ENCODE data around the gene ARHGAP6.

DNA sequence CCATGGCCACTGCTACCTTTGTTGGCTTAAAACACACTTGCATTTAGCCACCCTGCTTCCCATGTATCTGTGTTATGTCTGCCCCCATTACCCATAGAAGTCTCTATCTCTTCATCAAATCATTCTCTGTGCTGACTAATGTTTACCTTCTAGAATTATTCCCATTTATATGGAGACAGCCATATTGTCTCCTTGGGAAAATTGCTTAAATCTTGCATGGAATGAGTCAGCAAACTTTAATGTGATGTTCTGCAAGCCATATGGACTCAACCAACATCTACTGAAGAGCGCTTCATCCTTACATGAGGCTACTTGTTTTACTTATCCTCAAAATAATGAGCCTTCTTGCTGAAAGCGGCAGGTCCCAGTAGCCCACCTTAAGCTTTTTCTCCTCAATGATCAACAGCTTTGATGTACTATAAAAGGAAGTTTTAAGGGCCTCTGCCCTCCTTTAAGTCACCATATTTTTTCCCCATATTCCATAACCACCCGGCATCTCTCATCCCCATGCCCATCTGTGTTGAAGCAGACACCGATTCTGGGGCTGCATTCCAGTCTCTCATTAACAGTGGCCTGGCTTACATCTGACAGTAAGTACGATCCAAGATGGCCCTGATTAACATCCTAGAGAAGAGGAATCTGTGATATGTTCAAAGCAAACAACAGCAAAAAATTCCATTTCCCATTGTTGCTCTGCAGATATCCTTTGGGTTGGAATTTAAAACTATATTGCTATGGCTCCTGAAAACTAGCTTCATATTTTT, 130.4 kb downstream of the ARHGAP6 start:
- no peak for TF ChIP-seq KDM1A (IDR thresholded peaks at IDR 0.05; ENCODE audit: low read depth)
- TF ChIP-seq, protein P1, sequence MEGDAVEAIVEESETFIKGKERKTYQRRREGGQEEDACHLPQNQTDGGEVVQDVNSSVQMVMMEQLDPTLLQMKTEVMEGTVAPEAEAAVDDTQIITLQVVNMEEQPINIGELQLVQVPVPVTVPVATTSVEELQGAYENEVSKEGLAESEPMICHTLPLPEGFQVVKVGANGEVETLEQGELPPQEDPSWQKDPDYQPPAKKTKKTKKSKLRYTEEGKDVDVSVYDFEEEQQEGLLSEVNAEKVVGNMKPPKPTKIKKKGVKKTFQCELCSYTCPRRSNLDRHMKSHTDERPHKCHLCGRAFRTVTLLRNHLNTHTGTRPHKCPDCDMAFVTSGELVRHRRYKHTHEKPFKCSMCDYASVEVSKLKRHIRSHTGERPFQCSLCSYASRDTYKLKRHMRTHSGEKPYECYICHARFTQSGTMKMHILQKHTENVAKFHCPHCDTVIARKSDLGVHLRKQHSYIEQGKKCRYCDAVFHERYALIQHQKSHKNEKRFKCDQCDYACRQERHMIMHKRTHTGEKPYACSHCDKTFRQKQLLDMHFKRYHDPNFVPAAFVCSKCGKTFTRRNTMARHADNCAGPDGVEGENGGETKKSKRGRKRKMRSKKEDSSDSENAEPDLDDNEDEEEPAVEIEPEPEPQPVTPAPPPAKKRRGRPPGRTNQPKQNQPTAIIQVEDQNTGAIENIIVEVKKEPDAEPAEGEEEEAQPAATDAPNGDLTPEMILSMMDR (IDR thresholded peaks at IDR 0.05) = no peak
- TF ChIP-seq ZSCAN20 (CRISPR knock-in tag; IDR thresholded peaks at IDR 0.05) = no peak
- TF ChIP-seq POLR2A (IDR thresholded peaks at IDR 0.05; ENCODE audit: low read length) = no peak
- no peak for TF ChIP-seq CEBPB (IDR thresholded peaks at IDR 0.05)
- no peak for TF ChIP-seq RARB (CRISPR knock-in tag; IDR thresholded peaks at IDR 0.05)
- no peak for TF ChIP-seq JUN (IDR thresholded peaks at IDR 0.05)
- TF ChIP-seq MAFK (IDR thresholded peaks at IDR 0.05; ENCODE audit: partially characterized antibody) = no peak
- TF ChIP-seq, protein P2, sequence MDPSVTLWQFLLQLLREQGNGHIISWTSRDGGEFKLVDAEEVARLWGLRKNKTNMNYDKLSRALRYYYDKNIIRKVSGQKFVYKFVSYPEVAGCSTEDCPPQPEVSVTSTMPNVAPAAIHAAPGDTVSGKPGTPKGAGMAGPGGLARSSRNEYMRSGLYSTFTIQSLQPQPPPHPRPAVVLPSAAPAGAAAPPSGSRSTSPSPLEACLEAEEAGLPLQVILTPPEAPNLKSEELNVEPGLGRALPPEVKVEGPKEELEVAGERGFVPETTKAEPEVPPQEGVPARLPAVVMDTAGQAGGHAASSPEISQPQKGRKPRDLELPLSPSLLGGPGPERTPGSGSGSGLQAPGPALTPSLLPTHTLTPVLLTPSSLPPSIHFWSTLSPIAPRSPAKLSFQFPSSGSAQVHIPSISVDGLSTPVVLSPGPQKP (IDR thresholded peaks at IDR 0.05; ENCODE audit: low read depth, low read length) = no peak
- TF ChIP-seq ESRRA (IDR thresholded peaks at IDR 0.05; ENCODE audit: borderline replicate concordance, low read length) = no peak
- TF ChIP-seq, protein P3, sequence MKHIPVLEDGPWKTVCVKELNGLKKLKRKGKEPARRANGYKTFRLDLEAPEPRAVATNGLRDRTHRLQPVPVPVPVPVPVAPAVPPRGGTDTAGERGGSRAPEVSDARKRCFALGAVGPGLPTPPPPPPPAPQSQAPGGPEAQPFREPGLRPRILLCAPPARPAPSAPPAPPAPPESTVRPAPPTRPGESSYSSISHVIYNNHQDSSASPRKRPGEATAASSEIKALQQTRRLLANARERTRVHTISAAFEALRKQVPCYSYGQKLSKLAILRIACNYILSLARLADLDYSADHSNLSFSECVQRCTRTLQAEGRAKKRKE (CRISPR knock-in tag; IDR thresholded peaks at IDR 0.05; ENCODE audit: low read depth) = no peak

Data from A549 (cell line).